ENCODE results near the gene ZNF366. TPM values are rescaled to one million over a fixed set of nuclear protein-coding genes. Genes with fewer than 3 reads are reported as not detected.
A peak's percentile ranks its signal among the peaks of the same experiment; 100 is the strongest.

ZNF366 gene
- polyA plus RNA-seq, 4 donors = 1.5 to 2.4 (median 2.1) TPM; not detected in 1

- no peak overlapping the region for H3K4me3 ChIP-seq (ENCODE audit: low read depth in 1 of 3, low read length in 3 of 3)
- no peaks in the 10 kb centered on the region for H3K9me3 ChIP-seq (ENCODE audit: control insufficient read depth in 2 of 2, insufficient read depth in 1 of 2, low read depth in 1 of 2, low read length in 1 of 2)
- DNase-seq (no peak), FAIRE-seq (no peak)
- H3K4me1 ChIP-seq (ENCODE audit: control insufficient read depth in 3 of 3, insufficient read depth in 2 of 3, low read depth in 1 of 3, low read length in 2 of 3) = no peaks in the 10 kb centered on the region
- H3K36me3 ChIP-seq (ENCODE audit: control insufficient read depth in 3 of 3, insufficient read depth in 2 of 3, low read depth in 1 of 3, low read length in 3 of 3) = no peaks in the 10 kb centered on the region
- peaks cover 0 to 3% (median 0%) of the 10 kb centered on the region in 3 donors for H3K27me3 ChIP-seq (ENCODE audit: control insufficient read depth in 3 of 3, insufficient read depth in 3 of 3, low read length in 3 of 3)
- 84 to 91% (median 90%) methylated on average over 7 of the region's 7 CpGs for WGBS, 3 donors
- no peak overlapping the region for H3K27ac ChIP-seq (ENCODE audit: low read depth in 1 of 3, low read length in 2 of 3)
Observed at GRCh38 chr5:72506158-72506549, 1.1 kb downstream of the ZNF366 start.

- H3K9me3 ChIP-seq (ENCODE audit: control insufficient read depth in 2 of 2, insufficient read depth in 1 of 2, low read depth in 1 of 2, low read length in 1 of 2) = no peaks in the 10 kb centered on the region
- no peaks in the 10 kb centered on the region for H3K4me1 ChIP-seq (ENCODE audit: control insufficient read depth in 3 of 3, insufficient read depth in 2 of 3, low read depth in 1 of 3, low read length in 2 of 3)
- no peak for FAIRE-seq
- 44 to 54% (median 53%) methylated on average over 7 of the region's 7 CpGs for WGBS, 3 donors
- H3K4me3 ChIP-seq (ENCODE audit: low read depth in 1 of 3, low read length in 3 of 3) = no peak overlapping the region
- no peak for DNase-seq
- peaks cover 0 to 3% (median 0%) of the 10 kb centered on the region in 3 donors for H3K27me3 ChIP-seq (ENCODE audit: control insufficient read depth in 3 of 3, insufficient read depth in 3 of 3, low read length in 3 of 3)
- H3K36me3 ChIP-seq (ENCODE audit: control insufficient read depth in 3 of 3, insufficient read depth in 2 of 3, low read depth in 1 of 3, low read length in 3 of 3) = no peaks in the 10 kb centered on the region
- peak overlapping the region in 1 of 3 donors; percentile 28 for H3K27ac ChIP-seq (ENCODE audit: low read depth in 1 of 3, low read length in 2 of 3)
Observed at GRCh38 chr5:72505539-72506157, 1.6 kb downstream of the ZNF366 start.

- FAIRE-seq = no peak
- H3K4me1 ChIP-seq (ENCODE audit: control insufficient read depth in 3 of 3, insufficient read depth in 2 of 3, low read depth in 1 of 3, low read length in 2 of 3) = no peaks in the 10 kb centered on the region
- H3K27me3 ChIP-seq (ENCODE audit: control insufficient read depth in 3 of 3, insufficient read depth in 3 of 3, low read length in 3 of 3) = peaks cover 0 to 3% (median 0%) of the 10 kb centered on the region in 3 donors
- DNase-seq = no peak
- no peak overlapping the region for H3K27ac ChIP-seq (ENCODE audit: low read depth in 1 of 3, low read length in 2 of 3)
- no peaks in the 10 kb centered on the region for H3K9me3 ChIP-seq (ENCODE audit: control insufficient read depth in 2 of 2, insufficient read depth in 1 of 2, low read depth in 1 of 2, low read length in 1 of 2)
- 77 to 96% (median 88%) methylated on average over 5 of the region's 5 CpGs for WGBS, 3 donors
- no peak overlapping the region for H3K4me3 ChIP-seq (ENCODE audit: low read depth in 1 of 3, low read length in 3 of 3)
- no peaks in the 10 kb centered on the region for H3K36me3 ChIP-seq (ENCODE audit: control insufficient read depth in 3 of 3, insufficient read depth in 2 of 3, low read depth in 1 of 3, low read length in 3 of 3)
Observed at GRCh38 chr5:72505016-72505415, 2.2 kb downstream of the ZNF366 start.

- FAIRE-seq = no peak
- Histone ChIP-seq H3K27me3 (ENCODE audit: control insufficient read depth in 3 of 3, insufficient read depth in 3 of 3, low read length in 3 of 3) (peaks cover 0 to 3% (median 0%) of the 10 kb centered on the region in 3 donors), H3K27ac (ENCODE audit: low read depth in 1 of 3, low read length in 2 of 3) (no peak overlapping the region), H3K9me3 (ENCODE audit: control insufficient read depth in 2 of 2, insufficient read depth in 1 of 2, low read depth in 1 of 2, low read length in 1 of 2) (no peaks in the 10 kb centered on the region), H3K4me1 (ENCODE audit: control insufficient read depth in 3 of 3, insufficient read depth in 2 of 3, low read depth in 1 of 3, low read length in 2 of 3) (no peaks in the 10 kb centered on the region), H3K36me3 (ENCODE audit: control insufficient read depth in 3 of 3, insufficient read depth in 2 of 3, low read depth in 1 of 3, low read length in 3 of 3) (no peaks in the 10 kb centered on the region), H3K4me3 (ENCODE audit: low read depth in 1 of 3, low read length in 3 of 3) (no peak overlapping the region)
- WGBS, 3 donors = 72 to 77% (median 75%) methylated on average over 14 of the region's 14 CpGs
- DNase-seq = peak in 1 of 2 donors; percentile 11
Observed at GRCh38 chr5:72503888-72504491, 3.2 kb downstream of the ZNF366 start.

- no peak overlapping the region for H3K27ac ChIP-seq (ENCODE audit: low read depth in 1 of 3, low read length in 2 of 3)
- H3K27me3 ChIP-seq (ENCODE audit: control insufficient read depth in 3 of 3, insufficient read depth in 3 of 3, low read length in 3 of 3) = no peaks in the 10 kb centered on the region
- FAIRE-seq (no peak), DNase-seq (no peak)
- H3K4me1 ChIP-seq (ENCODE audit: control insufficient read depth in 3 of 3, insufficient read depth in 2 of 3, low read depth in 1 of 3, low read length in 2 of 3) = no peaks in the 10 kb centered on the region
- no peaks in the 10 kb centered on the region for H3K9me3 ChIP-seq (ENCODE audit: control insufficient read depth in 2 of 2, insufficient read depth in 1 of 2, low read depth in 1 of 2, low read length in 1 of 2)
- no peaks in the 10 kb centered on the region for H3K36me3 ChIP-seq (ENCODE audit: control insufficient read depth in 3 of 3, insufficient read depth in 2 of 3, low read depth in 1 of 3, low read length in 3 of 3)
- H3K4me3 ChIP-seq (ENCODE audit: low read depth in 1 of 3, low read length in 3 of 3) = no peak overlapping the region
- 84 to 94% (median 94%) methylated on average over 3 of the region's 3 CpGs for WGBS, 3 donors
Observed at GRCh38 chr5:72501488-72501887, 5.7 kb downstream of the ZNF366 start.

- Histone ChIP-seq H3K27me3 (ENCODE audit: control insufficient read depth in 3 of 3, insufficient read depth in 3 of 3, low read length in 3 of 3) (no peaks in the 10 kb centered on the region), H3K27ac (ENCODE audit: low read depth in 1 of 3, low read length in 2 of 3) (no peak overlapping the region), H3K4me3 (ENCODE audit: low read depth in 1 of 3, low read length in 3 of 3) (no peak overlapping the region), H3K4me1 (ENCODE audit: control insufficient read depth in 3 of 3, insufficient read depth in 2 of 3, low read depth in 1 of 3, low read length in 2 of 3) (peaks cover 0 to 3% (median 0%) of the 10 kb centered on the region in 3 donors), H3K9me3 (ENCODE audit: control insufficient read depth in 2 of 2, insufficient read depth in 1 of 2, low read depth in 1 of 2, low read length in 1 of 2) (no peaks in the 10 kb centered on the region), H3K36me3 (ENCODE audit: control insufficient read depth in 3 of 3, insufficient read depth in 2 of 3, low read depth in 1 of 3, low read length in 3 of 3) (no peaks in the 10 kb centered on the region)
- no peak for DNase-seq
- FAIRE-seq = no peak
- WGBS, 3 donors = 80 to 93% (median 92%) methylated on average over 12 of the region's 12 CpGs
Observed at GRCh38 chr5:72499730-72500129, 7.5 kb downstream of the ZNF366 start.

GRCh38 chr5:72499090-72499489, 8.1 kb downstream of the ZNF366 start:
- H3K27ac ChIP-seq (ENCODE audit: low read depth in 1 of 3, low read length in 2 of 3) = no peak overlapping the region
- 70 to 86% (median 78%) methylated on average over 2 of the region's 2 CpGs for WGBS, 3 donors

GRCh38 chr5:72498284-72498683, 8.9 kb downstream of the ZNF366 start:
- Histone ChIP-seq H3K27ac (ENCODE audit: low read depth in 1 of 3, low read length in 2 of 3) (no peak overlapping the region), H3K9me3 (ENCODE audit: control insufficient read depth in 2 of 2, insufficient read depth in 1 of 2, low read depth in 1 of 2, low read length in 1 of 2) (no peaks in the 10 kb centered on the region), H3K4me3 (ENCODE audit: low read depth in 1 of 3, low read length in 3 of 3) (no peak overlapping the region), H3K36me3 (ENCODE audit: control insufficient read depth in 3 of 3, insufficient read depth in 2 of 3, low read depth in 1 of 3, low read length in 3 of 3) (no peaks in the 10 kb centered on the region), H3K4me1 (ENCODE audit: control insufficient read depth in 3 of 3, insufficient read depth in 2 of 3, low read depth in 1 of 3, low read length in 2 of 3) (peaks cover 0 to 3% (median 0%) of the 10 kb centered on the region in 3 donors), H3K27me3 (ENCODE audit: control insufficient read depth in 3 of 3, insufficient read depth in 3 of 3, low read length in 3 of 3) (no peaks in the 10 kb centered on the region)
- 81 to 96% (median 89%) methylated on average over 2 of the region's 2 CpGs for WGBS, 3 donors
- DNase-seq (no peak), FAIRE-seq (no peak)

More at GRCh38 chr5:72499090-72499489, 8.1 kb downstream of the ZNF366 start:
- FAIRE-seq = no peak
- H3K4me3 ChIP-seq (ENCODE audit: low read depth in 1 of 3, low read length in 3 of 3) = no peak overlapping the region
- H3K9me3 ChIP-seq (ENCODE audit: control insufficient read depth in 2 of 2, insufficient read depth in 1 of 2, low read depth in 1 of 2, low read length in 1 of 2) = no peaks in the 10 kb centered on the region
- peaks cover 0 to 3% (median 0%) of the 10 kb centered on the region in 3 donors for H3K4me1 ChIP-seq (ENCODE audit: control insufficient read depth in 3 of 3, insufficient read depth in 2 of 3, low read depth in 1 of 3, low read length in 2 of 3)
- no peaks in the 10 kb centered on the region for H3K27me3 ChIP-seq (ENCODE audit: control insufficient read depth in 3 of 3, insufficient read depth in 3 of 3, low read length in 3 of 3)
- H3K36me3 ChIP-seq (ENCODE audit: control insufficient read depth in 3 of 3, insufficient read depth in 2 of 3, low read depth in 1 of 3, low read length in 3 of 3) = no peaks in the 10 kb centered on the region
- DNase-seq = no peak
